HG02943 (cell line): ENCODE results near the gene BHLHE23.

Experiments used
- ATAC-seq: cut with Tn5 transposase; IDR thresholded peaks from one replicate; pipeline ENCODE4 v1.9.1; 2021; ENCODE audit warnings: mild to moderate bottlenecking, low read depth, moderate library complexity; ENCODE audit not compliant: unreplicated experiment

BHLHE23 gene

DNA sequence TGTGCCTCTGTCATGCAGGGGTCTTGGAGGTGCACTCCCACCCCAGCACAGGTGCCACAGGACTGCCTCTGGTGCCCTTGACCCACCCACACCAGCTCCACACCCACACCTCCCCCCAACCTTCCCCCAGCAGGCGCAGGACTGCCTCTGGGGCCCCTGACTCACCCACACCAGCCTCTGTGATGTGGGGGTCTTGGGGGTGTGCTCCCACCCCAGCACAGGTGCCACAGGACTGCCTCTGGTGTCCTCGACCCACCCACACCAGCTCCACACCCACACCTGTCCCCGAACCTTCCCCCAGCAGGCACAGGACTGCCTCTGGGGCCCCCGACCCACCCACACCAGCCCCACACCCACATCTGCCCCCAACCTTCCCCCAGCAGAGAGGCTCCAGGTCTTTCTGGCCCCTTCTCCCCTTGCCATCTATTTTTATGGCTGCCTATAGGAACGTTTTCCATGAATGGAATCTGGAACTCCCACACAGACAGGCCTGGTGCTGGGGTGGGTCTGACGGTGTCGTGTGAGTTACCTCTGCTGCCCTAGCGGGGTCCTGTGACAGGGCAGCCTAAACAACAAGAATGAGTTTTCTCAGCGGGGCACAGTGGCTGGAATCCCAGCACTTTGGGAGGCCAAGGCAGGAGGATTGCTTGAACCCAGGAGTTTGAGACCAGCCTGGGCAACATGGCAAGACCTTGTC is 30.8 kb downstream of the BHLHE23 start:
- no peak for ATAC-seq

DNA sequence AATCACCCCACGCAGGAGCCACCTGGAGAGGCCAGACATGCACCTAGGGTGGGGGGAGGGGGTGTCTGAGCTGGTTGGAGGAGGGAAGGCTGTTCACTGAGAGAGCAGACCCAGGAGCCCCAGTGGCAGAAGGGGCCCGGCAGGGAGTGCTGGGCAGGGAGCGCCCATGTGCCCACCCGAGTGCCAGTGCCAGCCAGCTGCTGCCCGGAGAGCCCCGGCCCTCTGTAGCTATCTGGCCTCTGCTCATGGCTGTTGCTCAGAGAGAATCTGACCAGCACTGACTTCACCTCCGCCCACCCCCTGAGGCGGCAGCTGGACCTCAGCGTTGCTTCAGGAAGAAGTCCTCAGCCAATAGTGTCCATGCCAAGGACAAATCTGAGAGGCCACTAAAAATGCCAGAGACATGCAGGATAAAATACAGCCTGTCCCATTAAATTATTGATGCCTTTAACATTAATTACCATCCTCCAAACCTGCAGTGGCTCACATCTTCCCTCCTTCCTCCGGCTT is 31.5 kb downstream of the BHLHE23 start:
- no peak for ATAC-seq

DNA sequence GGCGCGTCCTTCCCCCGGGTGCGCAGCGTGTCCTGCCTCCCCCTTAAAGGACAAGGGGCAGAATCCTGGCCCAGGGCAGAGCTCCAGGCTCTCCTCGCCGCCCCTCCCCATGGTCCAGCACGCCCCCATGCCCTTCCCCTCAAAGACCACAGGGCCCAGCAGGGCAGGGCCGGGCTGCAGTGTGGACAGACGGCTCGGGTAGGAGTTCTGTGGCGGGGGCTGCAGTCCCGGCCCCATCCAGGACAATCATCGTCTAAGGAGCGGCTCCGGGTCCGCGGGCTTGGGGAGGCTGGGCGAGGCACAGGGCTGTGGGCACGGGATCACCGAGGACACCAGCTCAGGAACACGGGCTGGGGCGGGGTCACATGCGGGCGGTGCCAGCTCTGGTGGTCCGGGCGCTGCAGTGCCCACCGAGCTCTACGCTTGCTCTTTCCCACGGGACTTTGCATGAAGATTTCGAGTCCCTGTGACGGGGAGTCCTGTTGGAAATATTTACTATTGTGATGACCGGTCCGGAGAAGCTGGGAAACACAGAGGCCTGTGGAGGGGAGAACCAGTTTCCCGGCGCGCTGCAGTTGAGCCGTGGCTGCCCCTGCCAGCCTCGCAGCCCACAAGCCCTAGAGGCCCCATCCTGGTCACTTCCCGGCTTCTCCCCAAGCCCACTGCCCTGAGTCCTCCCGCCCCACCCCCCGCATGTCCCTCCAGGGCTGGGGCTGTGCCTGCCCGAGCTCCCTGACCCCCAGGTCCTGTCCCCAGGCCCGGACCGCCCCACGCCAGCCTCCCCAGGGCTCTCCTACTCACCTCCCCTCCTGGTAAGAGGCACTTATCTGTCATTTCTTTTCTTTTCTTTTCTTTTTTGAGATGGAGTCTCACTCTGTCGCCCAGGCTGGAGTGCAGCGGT is 33.7 kb downstream of the BHLHE23 start:
- ATAC-seq, result no peak

- ATAC-seq, result no peak
Measured at GRCh38 chr20:62971950-62972844, 34.6 kb downstream of the BHLHE23 start.

DNA sequence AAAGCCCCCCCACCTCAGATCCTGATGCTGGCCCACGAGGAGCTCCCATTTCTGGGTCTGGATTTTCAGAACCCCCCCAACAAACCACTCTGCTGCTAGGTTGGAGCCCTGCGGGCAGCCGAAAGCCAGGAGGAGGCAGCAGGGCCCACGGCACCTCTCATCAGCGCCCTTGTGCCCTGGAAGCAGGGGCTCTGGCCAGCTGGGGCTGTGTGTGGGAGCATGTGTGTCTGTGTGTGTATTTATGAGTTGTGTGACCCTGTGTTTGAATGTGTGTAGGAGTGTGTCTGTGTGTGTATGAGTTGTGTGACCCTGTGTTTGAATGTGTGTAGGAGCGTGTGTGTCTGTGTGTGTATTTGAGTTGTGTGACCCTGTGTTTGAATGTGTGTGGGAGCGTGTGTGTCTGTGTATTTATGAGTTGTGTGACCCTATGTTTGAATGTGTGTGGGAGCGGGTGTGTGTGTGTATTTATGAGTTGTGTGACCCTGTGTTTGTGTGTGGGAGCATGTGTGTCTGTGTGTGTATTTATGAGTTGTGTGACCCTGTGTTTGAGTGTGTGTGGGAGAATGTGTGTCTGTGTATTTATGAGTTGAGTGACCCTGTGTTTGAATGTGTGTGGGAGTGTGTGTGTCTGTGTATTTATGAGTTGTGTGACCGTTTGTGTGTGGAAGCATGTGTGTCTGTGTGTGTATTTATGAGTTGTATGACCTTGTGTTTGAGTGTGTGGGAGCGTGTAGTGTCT is 35.4 kb downstream of the BHLHE23 start:
- no peak for ATAC-seq

DNA sequence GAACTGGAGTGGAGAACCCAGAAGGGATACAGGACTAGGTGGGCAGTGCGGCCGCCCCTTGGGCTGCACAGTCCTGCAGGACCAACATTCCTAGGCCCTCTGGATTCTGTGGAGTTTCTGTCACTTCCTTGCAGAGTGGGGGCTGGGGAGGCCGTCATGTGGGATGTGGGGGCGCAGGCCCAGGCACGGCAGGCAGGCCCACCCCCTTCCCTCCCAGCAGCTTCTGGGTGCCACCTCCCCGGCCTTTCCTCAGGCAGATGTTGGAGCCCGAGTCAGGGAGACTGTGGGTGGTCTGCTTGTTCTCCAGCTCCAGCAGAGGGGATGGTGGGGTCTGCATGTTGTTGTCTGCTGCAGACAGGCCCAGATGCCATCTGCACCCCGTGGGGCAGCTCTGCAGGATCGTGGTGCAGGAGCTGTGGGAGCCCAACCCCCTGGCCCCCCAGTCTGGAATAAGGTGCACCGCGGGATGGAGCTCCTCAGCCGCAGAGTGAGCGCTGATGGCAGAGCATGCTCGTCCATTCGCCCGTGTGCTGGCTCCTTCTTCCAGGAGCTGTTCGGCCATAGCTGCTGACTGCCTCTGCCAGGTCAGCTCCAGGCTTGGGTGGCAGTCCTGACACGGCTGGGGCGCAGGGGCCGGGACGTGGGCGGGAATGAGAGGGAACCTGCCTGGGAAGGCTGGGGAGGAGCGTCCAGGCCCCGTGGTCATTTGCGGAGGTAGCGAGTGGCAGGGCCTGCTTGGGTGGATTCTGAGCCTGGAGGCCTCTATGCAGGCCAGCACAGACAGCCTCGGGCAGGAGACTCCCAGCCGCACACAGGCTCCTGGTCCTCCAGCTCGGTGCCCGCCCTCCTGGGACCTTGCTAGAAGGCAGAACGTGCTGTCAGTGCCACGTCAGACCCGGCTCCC is 36.2 kb downstream of the BHLHE23 start:
- ATAC-seq, result no peak

GRCh38 chr20:62969939-62970306 is 36.8 kb downstream of the BHLHE23 start:
- no peak for ATAC-seq

DNA sequence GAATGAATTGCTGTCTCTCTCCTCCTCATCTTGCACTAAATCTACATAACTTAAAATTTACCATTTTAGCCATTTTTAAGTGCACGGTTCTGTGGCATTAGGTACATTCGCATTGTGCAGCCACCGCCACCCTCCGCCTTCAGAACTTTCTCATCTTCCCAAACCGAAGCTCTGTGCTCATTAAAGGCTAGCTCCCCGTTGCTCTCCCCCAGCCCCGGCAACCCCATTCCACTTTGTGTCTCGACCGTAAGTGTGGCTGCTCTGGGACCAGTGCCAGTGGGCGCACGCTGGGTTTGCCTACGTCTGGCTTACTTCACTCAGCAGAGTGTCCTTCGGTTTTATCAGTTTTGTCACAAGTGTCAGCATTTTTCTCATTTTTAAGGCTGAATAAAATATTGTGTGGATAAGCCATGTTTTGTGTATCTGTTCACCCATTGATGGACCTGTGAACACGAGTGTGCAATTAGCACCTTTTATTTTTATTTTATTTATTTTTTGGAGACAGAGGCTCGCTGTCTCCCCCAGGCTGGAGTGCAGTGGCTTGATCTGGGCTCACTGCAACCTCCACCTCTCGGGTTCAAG is 37.5 kb downstream of the BHLHE23 start:
- ATAC-seq, result no peak

DNA sequence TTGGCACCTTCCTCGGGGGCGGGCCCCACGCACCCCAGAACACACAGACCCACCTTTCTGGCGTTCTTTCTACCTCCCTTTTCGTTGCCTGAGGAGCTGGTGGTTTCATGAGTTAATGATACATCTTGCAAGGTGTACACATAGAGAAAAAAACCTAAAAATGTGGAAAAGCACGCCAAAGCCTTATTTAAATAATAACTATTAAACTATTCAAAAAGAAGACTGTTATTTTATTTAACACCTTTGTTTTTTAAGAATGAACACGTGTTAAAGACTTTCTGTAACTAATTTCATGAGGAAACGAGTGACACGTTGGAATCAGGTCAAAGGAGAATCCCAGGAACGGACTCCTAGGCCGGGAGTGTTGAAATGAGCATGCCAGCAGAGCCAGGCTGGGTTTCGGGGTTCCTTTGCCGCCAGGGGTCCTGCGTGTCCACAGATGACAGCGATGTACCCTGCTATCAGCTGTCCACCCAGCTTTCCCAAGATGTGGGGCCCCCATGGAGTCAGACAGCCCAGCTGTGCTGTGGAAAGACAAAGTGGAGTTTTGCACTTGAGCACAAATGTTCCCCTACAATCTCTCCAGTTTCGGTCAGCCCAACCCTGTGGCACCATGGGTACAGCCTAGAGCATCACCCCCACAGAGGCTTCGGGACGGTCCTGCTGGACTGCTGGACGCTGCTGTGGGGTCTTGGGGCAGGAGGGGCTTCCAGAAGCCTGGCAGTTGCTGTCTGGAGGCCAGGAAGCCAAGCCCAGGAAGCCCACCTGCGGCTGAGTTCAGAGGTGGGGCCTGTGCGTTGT is 38.2 kb downstream of the BHLHE23 start:
- no peak for ATAC-seq

DNA sequence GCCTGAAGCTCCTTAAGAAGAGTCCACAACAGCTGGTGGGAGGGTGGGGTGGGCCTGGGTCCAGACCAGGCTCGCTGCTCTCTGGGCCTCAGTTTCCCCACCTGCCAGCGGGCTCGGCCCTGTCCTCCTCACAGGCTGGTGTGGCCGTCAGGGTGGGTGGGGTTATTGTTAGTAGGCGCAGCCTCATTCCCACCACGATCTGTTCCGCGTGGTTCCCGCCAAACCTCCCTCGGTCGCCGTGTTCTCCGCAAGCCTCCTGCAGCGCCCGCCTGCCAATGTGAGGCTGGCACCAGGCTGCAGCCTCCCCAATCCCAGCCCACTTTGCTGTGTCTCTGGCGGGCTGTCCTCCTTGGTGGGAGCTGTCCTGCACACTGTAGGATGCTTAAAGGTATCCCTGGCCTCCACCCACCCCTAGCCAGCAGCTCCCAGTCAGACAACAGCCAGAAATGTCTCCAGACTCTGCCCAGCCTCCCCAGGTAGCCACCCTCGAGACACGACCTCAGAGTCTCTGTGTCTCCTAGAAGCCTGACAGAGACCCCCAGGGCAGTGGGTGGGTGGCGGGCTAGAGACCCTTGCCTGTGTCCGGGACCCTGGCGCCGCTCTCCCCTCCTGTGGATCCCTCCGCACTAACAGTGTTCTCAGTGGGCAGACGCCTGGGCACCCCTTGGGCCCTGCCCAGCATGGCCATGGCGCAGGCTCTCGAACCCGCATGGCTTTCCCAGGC is 39.0 kb downstream of the BHLHE23 start:
- ATAC-seq, result no peak

- ATAC-seq, result no peak
Measured at GRCh38 chr20:62967149-62967501, 39.6 kb downstream of the BHLHE23 start.

DNA sequence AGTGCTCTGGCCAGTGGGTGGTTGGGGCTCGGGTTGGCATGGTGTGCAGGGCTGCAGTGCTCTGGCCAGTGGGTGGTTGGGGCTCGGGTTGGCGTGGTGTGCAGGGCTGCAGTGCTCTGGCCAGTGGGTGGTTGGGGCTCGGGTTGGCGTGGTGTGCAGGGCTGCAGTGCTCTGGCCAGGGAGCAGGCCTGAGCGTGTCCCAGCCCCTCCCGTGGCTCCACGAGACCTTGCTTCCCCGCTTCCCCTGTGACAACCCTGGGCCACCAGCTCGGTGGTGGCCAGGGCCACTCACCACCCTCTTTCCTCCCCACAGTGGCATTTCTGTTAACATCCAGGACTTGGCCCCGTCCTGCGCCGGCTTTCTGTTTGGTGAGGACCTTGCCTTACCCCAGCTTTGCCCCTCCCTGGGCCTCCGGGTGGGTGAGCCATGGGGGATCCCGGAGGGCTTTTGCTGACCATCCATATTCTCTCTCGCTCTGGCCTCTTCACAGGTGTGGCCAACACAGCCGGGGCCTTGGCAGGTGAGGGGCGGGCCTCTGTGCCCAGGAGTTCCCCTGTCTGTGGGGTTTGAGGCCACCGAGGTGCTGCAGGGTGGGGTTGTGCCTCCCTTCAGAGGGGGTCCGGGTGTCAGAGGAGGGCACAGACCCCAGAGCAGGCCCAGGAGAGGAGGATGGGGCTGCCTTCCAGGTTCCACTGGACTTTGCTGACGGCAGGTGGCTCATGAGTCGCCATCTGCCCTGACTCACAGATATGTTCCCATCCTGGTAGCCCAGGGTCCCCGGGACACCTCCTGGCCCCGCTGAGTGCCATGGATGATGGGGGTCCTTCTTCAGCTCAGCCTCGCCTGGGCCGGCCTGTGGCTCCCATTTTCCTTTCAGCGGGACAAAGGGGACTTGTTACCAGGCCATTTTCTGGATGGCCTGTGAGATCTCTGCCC is 40.3 kb downstream of the BHLHE23 start:
- no peak for ATAC-seq

- ATAC-seq, result no peak
Measured at GRCh38 chr20:62965363-62965771, 41.4 kb downstream of the BHLHE23 start.

GRCh38 chr20:62964700-62965099 is 42.1 kb downstream of the BHLHE23 start:
- ATAC-seq, result no peak

GRCh38 chr20:62963614-62964397 is 43.0 kb downstream of the BHLHE23 start:
- ATAC-seq, result no peak
